Mucosa of stomach (tissue), 1 donor: Measurements from ENCODE around the gene PIGT.

Source experiments
- H3K27me3 ChIP-seq: one replicate; pipeline ENCODE4 v1.7.0; 2013; ENCODE audit warnings: mild to moderate bottlenecking, low read length; ENCODE audit not compliant: control insufficient read depth, insufficient read depth
- H3K36me3 ChIP-seq: one replicate; pipeline ENCODE4 v1.7.0; 2013; ENCODE audit warnings: low read length; ENCODE audit not compliant: control insufficient read depth, insufficient read depth
- H3K4me1 ChIP-seq: one replicate; pipeline ENCODE4 v1.7.0; 2013; ENCODE audit warnings: mild to moderate bottlenecking, low read length; ENCODE audit not compliant: control insufficient read depth, insufficient read depth
- H3K4me3 ChIP-seq: one replicate; pipeline ENCODE4 v1.7.0; 2013; ENCODE audit warnings: low read length
- H3K9ac ChIP-seq: one replicate; pipeline ENCODE4 v1.7.0; 2013; ENCODE audit warnings: mild to moderate bottlenecking, low read length, moderate library complexity
- H3K9me3 ChIP-seq: one replicate; pipeline ENCODE4 v1.7.0; 2013; ENCODE audit warnings: mild to moderate bottlenecking, low read length, moderate library complexity; ENCODE audit not compliant: control insufficient read depth
- donor health status: Pancreatic carcinoma.

PIGT gene

GRCh38 chr20:45377269-45377668 is 38.7 kb upstream of the PIGT start:
- Histone ChIP-seq H3K27me3 (no peaks in the 10 kb centered on the region), H3K9me3 (no peaks in the 10 kb centered on the region), H3K4me1 (peaks cover 12% of the 10 kb centered on the region), H3K4me3 (no peak overlapping the region), H3K9ac (no peak overlapping the region), H3K36me3 (no peaks in the 10 kb centered on the region)

GRCh38 chr20:45378191-45378590 is 37.8 kb upstream of the PIGT start, which contains the start of gene TP53TG5:
Gene TP53TG5 (minus strand): TSS chr20:45378325. CDS start chr20:45378236, 89 bp downstream.
- H3K36me3 ChIP-seq = no peaks in the 10 kb centered on the region
- H3K4me1 ChIP-seq = peaks cover 3% of the 10 kb centered on the region
- H3K27me3 ChIP-seq = no peaks in the 10 kb centered on the region
- H3K4me3 ChIP-seq = no peak within 1 kb of the TSS
- H3K9ac ChIP-seq = no peak within 1 kb of the TSS
- no peaks in the 10 kb centered on the region for H3K9me3 ChIP-seq

DNA sequence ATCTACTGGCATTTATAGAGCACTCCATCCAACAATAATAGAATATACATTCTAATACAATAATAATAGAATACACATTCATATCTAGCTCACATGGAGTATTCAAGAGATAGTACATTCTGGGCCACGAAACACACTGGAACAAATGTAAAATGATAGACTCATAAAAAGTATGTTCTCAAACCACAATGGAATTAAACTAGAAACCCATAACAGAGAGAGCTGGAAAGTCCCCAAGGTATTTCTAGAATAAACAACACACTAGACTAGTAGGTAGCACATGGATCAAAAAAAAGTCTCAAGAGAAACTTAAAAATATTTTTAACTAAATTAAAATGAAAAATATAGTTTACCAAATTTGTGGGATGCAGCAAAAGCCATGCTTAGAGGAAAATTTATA is 28.7 kb upstream of the PIGT start:
- no peaks in the 10 kb centered on the region for H3K9me3 ChIP-seq
- no peaks in the 10 kb centered on the region for H3K27me3 ChIP-seq
- no peak overlapping the region for H3K9ac ChIP-seq
- H3K36me3 ChIP-seq = no peaks in the 10 kb centered on the region
- no peak overlapping the region for H3K4me3 ChIP-seq
- no peaks in the 10 kb centered on the region for H3K4me1 ChIP-seq

DNA sequence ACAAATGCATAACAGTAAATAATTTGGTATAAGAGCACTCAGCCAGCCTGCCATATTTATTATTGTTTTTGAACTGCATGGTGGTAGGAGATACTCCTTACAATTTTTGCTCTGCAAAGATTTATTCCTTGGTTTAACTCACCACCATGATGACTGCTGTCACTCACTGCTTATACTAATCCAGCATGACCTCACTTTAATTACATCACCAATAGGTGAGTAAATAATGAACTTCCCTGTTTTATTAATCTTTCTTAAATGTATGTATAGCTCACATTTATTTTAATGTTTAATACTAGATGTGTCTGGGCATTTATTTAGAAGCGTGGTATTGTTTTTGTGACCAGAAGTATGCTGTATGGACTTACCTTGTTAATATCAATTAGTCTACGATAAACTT is 25.0 kb upstream of the PIGT start:
- Histone ChIP-seq H3K9me3 (no peaks in the 10 kb centered on the region), H3K4me3 (no peak overlapping the region), H3K36me3 (no peaks in the 10 kb centered on the region), H3K27me3 (no peaks in the 10 kb centered on the region), H3K9ac (no peak overlapping the region), H3K4me1 (no peaks in the 10 kb centered on the region)

DNA sequence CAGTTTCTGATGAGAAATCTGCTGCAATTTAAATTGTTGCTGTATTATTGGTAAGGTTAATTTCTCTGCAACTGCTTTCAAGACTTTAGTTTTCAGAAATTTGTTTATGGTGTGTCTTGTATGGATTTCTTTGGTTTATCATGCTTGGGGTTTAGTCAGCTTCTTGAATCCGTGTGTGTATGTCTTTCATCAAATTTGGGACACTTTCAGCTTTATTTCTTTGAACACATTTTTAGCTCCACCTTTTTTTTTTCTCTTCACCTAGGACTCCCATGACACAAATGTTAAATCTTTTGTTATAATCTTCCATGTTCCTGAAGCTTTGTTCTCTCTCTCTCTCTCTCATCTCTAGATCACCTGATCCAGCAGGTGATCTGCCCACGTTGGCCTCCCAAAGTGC is 24.4 kb upstream of the PIGT start:
- no peaks in the 10 kb centered on the region for H3K27me3 ChIP-seq
- no peaks in the 10 kb centered on the region for H3K9me3 ChIP-seq
- H3K4me1 ChIP-seq = no peaks in the 10 kb centered on the region
- no peak overlapping the region for H3K9ac ChIP-seq
- H3K36me3 ChIP-seq = no peaks in the 10 kb centered on the region
- H3K4me3 ChIP-seq = no peak overlapping the region

DNA sequence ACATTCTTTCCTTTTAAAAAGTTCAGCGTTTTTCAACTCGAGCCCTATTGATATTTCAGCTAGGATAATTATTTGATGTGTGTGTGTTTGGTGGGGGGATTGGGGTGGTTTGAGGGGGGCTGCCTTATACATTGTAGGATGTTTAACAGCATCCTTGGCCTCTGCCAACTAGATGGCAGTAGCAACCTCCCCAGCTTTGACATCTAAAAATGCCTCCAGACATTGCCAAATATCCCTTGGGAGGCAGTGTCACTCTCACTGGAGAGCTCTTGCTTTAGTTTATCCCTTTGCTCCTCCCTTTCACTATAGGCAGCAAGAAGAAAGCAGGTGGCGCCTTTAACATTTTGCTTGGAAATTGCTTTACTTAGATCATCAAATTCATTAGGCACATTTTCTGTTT is 23.2 kb upstream of the PIGT start:
- H3K27me3 ChIP-seq = no peaks in the 10 kb centered on the region
- H3K4me1 ChIP-seq = no peaks in the 10 kb centered on the region
- no peaks in the 10 kb centered on the region for H3K36me3 ChIP-seq
- H3K9ac ChIP-seq = no peak overlapping the region
- H3K9me3 ChIP-seq = no peaks in the 10 kb centered on the region
- H3K4me3 ChIP-seq = no peak overlapping the region

- Histone ChIP-seq H3K9ac (no peak overlapping the region), H3K36me3 (no peaks in the 10 kb centered on the region), H3K4me3 (no peak overlapping the region), H3K4me1 (no peaks in the 10 kb centered on the region), H3K9me3 (no peaks in the 10 kb centered on the region), H3K27me3 (no peaks in the 10 kb centered on the region)
These were observed 21.5 kb upstream of the PIGT start for GRCh38 chr20:45394221-45395113.

DNA sequence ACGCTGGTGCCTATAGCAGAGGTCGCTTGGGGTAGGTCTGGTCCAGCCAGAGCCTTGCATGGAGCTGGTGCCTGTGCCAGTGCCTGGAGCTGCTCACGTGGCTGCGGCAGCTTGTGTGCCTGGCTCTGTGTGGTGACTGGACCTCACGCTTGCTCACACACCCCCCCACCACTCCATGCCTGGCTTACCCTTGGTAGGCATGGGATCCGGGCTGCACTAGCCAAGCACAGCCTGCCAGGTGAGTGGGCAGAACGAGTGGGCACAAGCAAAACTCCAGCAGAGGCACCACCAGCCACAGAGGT is 20.9 kb upstream of the PIGT start:
- H3K4me1 ChIP-seq = no peaks in the 10 kb centered on the region
- no peaks in the 10 kb centered on the region for H3K36me3 ChIP-seq
- no peaks in the 10 kb centered on the region for H3K9me3 ChIP-seq

DNA sequence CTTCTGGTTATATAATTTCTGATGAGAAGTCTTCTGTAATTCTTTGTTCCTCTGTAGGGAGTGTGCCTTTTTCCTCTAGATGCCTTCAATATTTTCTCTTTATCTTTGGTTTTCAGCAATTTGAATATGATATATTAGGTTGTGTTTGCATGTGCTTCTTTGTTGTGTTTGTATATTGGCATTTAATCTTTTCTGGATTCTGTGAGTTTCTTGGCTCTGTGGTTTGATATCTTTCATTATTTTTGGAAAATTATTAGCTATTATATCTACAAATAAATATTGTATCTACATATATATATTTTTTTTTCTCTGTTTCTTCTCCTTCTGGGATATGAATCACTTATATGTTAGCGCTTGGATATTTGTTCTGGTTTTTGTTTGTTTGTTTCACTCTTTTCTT is 16.9 kb upstream of the PIGT start:
- Histone ChIP-seq H3K36me3 (no peaks in the 10 kb centered on the region), H3K4me3 (no peak overlapping the region), H3K27me3 (no peaks in the 10 kb centered on the region), H3K9me3 (peaks cover 4% of the 10 kb centered on the region), H3K4me1 (no peaks in the 10 kb centered on the region), H3K9ac (no peak overlapping the region)

More for the DNA sequence above, 20.9 kb upstream of the PIGT start:
- H3K27me3 ChIP-seq = no peaks in the 10 kb centered on the region
- no peak overlapping the region for H3K9ac ChIP-seq
- H3K4me3 ChIP-seq = no peak overlapping the region

GRCh38 chr20:45400346-45401031 is 15.5 kb upstream of the PIGT start:
- no peaks in the 10 kb centered on the region for H3K4me1 ChIP-seq
- H3K4me3 ChIP-seq = no peak overlapping the region
- no peaks in the 10 kb centered on the region for H3K36me3 ChIP-seq
- no peak overlapping the region for H3K9ac ChIP-seq
- H3K27me3 ChIP-seq = no peaks in the 10 kb centered on the region
- peaks cover 4% of the 10 kb centered on the region for H3K9me3 ChIP-seq

DNA sequence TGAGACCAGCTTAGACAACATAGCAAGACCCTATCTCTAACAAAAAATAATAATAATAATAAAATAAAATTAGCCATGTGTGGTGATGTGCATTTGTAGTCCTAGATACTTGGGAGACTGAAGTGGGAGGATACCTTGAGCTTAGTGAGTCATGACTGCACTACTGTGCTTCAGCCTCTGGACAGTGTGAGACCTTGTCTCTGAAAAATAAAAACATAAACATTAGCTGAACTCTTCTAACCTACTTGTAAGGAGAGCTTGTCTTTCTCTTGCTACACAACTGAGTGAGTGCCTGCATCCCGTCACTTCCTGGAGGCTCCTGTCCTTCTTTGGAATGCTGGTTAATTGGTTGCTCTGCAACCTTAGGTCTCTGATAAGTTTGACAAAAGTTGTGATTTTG is 13.0 kb upstream of the PIGT start:
- H3K4me3 ChIP-seq = no peak overlapping the region
- H3K9ac ChIP-seq = no peak overlapping the region
- peaks cover 8% of the 10 kb centered on the region for H3K4me1 ChIP-seq
- no peaks in the 10 kb centered on the region for H3K27me3 ChIP-seq
- no peaks in the 10 kb centered on the region for H3K36me3 ChIP-seq
- peaks cover 4% of the 10 kb centered on the region for H3K9me3 ChIP-seq

DNA sequence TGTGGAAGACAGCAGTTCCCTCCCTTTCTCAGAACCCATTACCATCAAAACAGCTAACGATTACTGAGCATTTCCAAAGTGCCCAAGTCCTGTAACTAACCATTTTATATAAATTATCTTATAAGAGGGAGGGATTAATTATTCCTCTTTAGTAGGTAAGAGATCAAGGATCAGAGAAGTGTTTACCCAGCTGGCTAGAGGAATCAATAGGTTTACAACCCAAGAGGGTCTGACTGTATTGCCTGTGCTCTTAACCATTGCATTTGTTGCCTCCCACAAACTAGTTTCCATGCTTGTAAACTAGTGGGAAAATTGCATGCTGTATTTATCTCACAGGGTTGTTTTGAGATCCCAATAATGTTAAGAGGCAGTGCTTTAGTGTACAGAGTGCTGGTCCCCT is 11.5 kb upstream of the PIGT start:
- H3K9me3 ChIP-seq = peaks cover 4% of the 10 kb centered on the region
- no peaks in the 10 kb centered on the region for H3K27me3 ChIP-seq
- H3K36me3 ChIP-seq = peaks cover 4% of the 10 kb centered on the region
- H3K9ac ChIP-seq = no peak overlapping the region
- peaks cover 8% of the 10 kb centered on the region for H3K4me1 ChIP-seq
- H3K4me3 ChIP-seq = no peak overlapping the region
